HCT116 (cell line): ENCODE measurements around the gene KCNH5. TPM values are rescaled to one million over a fixed set of nuclear protein-coding genes. Genes with fewer than 3 reads are reported as not detected.

Source experiments
- ATAC-seq: fragments of 200-7000 bp; cut with Tn5 transposase; 2 replicates; pipeline ENCODE4 v1.9.1; 2020; ENCODE audit warnings: mild to moderate bottlenecking, moderate library complexity
- BruUV-seq: library from RNA; stranded (reverse); fragments of 400-500 nt; replicated peaks from 2 replicates; lab custom pipeline; 2021; lab: Mats Ljungman, UMichigan
- CTCF ChIA-PET: fragments of 300-600 bp; sonication (Branson Sonifier 250); formaldehyde crosslinking; loops from one replicate; lab custom pipeline; 2021; ENCODE audit warnings: antibody characterized with exemption; lab: Charles Lee
- POLR2A ChIA-PET: fragments of 300-600, 350-600 bp; sonication (Branson Sonifier 250); formaldehyde crosslinking; loops from one replicate; lab custom pipeline; 2021; ENCODE audit warnings: antibody characterized with exemption; lab: Charles Lee
- RAD21 ChIA-PET, 2 experiments: fragments of 300-600 bp; sonication (Branson Sonifier 250); formaldehyde crosslinking; loops; one replicate each; lab custom pipeline; 2023; ENCODE audit warnings: low total read pairs in 2 of 2; ENCODE audit not compliant: uncharacterized antibody in 2 of 2, unreplicated experiment in 2 of 2, low non-redundant PET in 1 of 2; lab: Charles Lee
- DNase-seq: peaks from one replicate; pipeline ENCODE4 v3.0.0-alpha.2; 2010; ENCODE audit warnings: low read depth, low spot score
- H2AFZ ChIP-seq: fragments of 200-600 bp; shearing (Covaris generic), sonication (generic); 2 replicates; pipeline ENCODE4 v1.6.1; 2017; ENCODE audit warnings: low read depth, mixed run types, mixed read lengths, antibody characterized with exemption, low read length; ENCODE audit not compliant: poor library complexity, severe bottlenecking
- H3K27ac ChIP-seq: 2 replicates; pipeline ENCODE4 v1.5.1; 2012; ENCODE audit warnings: low read depth, low read length
- H3K27me3 ChIP-seq: fragments of 200-600 bp; sonication (generic); 2 replicates; pipeline ENCODE4 v1.6.1; 2016; ENCODE audit warnings: mixed run types, low read length, mixed read lengths; ENCODE audit not compliant: insufficient read depth
- H3K36me3 ChIP-seq, 2 experiments: fragments of 200-500 bp in 1 of 2; fragments of 200-600 bp in 1 of 2; sonication (Bioruptor generic) in 1 of 2; sonication (generic) in 1 of 2; 2 replicates each; pipeline versions ENCODE4 v1.5.1 to v1.6.1; 2014 to 2016; ENCODE audit warnings: low read length in 2 of 2, inconsistent platforms in 1 of 2, mixed read lengths in 1 of 2, mixed run types in 1 of 2; ENCODE audit not compliant: insufficient read depth in 2 of 2, control insufficient read depth in 1 of 2
- H3K4me1 ChIP-seq, 2 experiments: fragments of 200-600 bp in 1 of 2; sonication (generic) in 1 of 2; 2 replicates each; pipeline versions ENCODE4 v1.5.1 to v1.6.1; 2012 to 2017; ENCODE audit warnings: low read length in 2 of 2, inconsistent platforms in 1 of 2, mild to moderate bottlenecking in 1 of 2, mixed read lengths in 1 of 2, mixed run types in 1 of 2, moderate library complexity in 1 of 2; ENCODE audit not compliant: insufficient read depth in 2 of 2, control insufficient read depth in 1 of 2
- H3K4me2 ChIP-seq: fragments of 200-600 bp; sonication (generic); 2 replicates; pipeline ENCODE4 v1.6.1; 2017; ENCODE audit warnings: mixed run types, low read length, mixed read lengths
- H3K4me3 ChIP-seq, 2 experiments: fragments of 200-600 bp in 1 of 2; sonication (generic) in 1 of 2; replicated peaks in 1 of 2; 2 replicates each; pipeline ENCODE4 v1.5.1; 2011 to 2016; ENCODE audit warnings: low read length in 2 of 2, control low read depth in 1 of 2, low read depth in 1 of 2, mild to moderate bottlenecking in 1 of 2, mixed read lengths in 1 of 2, mixed run types in 1 of 2
- H3K79me2 ChIP-seq: fragments of 200-600 bp; sonication (generic); 2 replicates; pipeline ENCODE4 v1.6.1; 2017; ENCODE audit warnings: mild to moderate bottlenecking, mixed run types, low read length, moderate library complexity, mixed read lengths; ENCODE audit not compliant: insufficient read depth
- H3K9ac ChIP-seq: fragments of 200-600 bp; sonication (generic); 2 replicates; pipeline ENCODE4 v1.6.1; 2016; ENCODE audit warnings: low read length, mixed read lengths
- H3K9me2 ChIP-seq: fragments of 200-600 bp; sonication (generic), shearing (Covaris generic); 2 replicates; pipeline ENCODE4 v1.6.1; 2017; ENCODE audit warnings: mixed run types, mild to moderate bottlenecking, moderate library complexity; ENCODE audit not compliant: insufficient read depth
- H3K9me3 ChIP-seq, 2 experiments: fragments of 200-500 bp in 1 of 2; fragments of 200-600 bp in 1 of 2; sonication (Bioruptor generic) in 1 of 2; sonication (generic) in 1 of 2; 2 replicates each; pipeline ENCODE4 v1.6.1; 2014 to 2017; ENCODE audit warnings: low read length in 2 of 2, mixed read lengths in 2 of 2, inconsistent platforms in 1 of 2, low read depth in 1 of 2, mild to moderate bottlenecking in 1 of 2, mixed run types in 1 of 2, moderate library complexity in 1 of 2; ENCODE audit not compliant: control insufficient read depth in 1 of 2, insufficient read depth in 1 of 2
- H4K20me1 ChIP-seq: fragments of 200-600 bp; sonication (generic), shearing (Covaris generic); 2 replicates; pipeline ENCODE4 v1.6.1; 2017; ENCODE audit warnings: mixed run types, mild to moderate bottlenecking, moderate library complexity; ENCODE audit not compliant: insufficient read depth
- CEBPB ChIP-seq: IDR thresholded peaks from 2 replicates; pipeline ENCODE4 v1.6.1; 2012; ENCODE audit warnings: low read depth
- EGR1 ChIP-seq: IDR thresholded peaks from 2 replicates; pipeline ENCODE4 v1.6.1; 2012; ENCODE audit warnings: low read depth
- EZH2 ChIP-seq: fragments of 200-600 bp; sonication (generic); IDR thresholded peaks from 2 replicates; pipeline ENCODE4 v1.6.1; 2017; ENCODE audit warnings: antibody characterized with exemption, mixed run types
- JUND ChIP-seq: IDR thresholded peaks from 2 replicates; pipeline ENCODE4 v1.6.1; 2012
- POLR2A ChIP-seq: IDR thresholded peaks from 2 replicates; pipeline ENCODE4 v1.7.0; 2011; ENCODE audit warnings: borderline replicate concordance; ENCODE audit not compliant: insufficient read depth, insufficient read length; ENCODE audit errors: extremely low read depth
- POLR2AphosphoS5 ChIP-seq: IDR thresholded peaks from 2 replicates; pipeline ENCODE4 v1.6.1; 2011; ENCODE audit warnings: mild to moderate bottlenecking, low read depth, low read length, moderate library complexity
- REST ChIP-seq: IDR thresholded peaks from 2 replicates; pipeline ENCODE4 v1.6.1; 2012; ENCODE audit warnings: low read depth
- SIN3A ChIP-seq: IDR thresholded peaks from 2 replicates; pipeline ENCODE4 v1.6.1; 2012; ENCODE audit warnings: low read depth
- SRF ChIP-seq: IDR thresholded peaks from 2 replicates; pipeline ENCODE4 v1.6.1; 2012; ENCODE audit warnings: low read depth
- YY1 ChIP-seq: IDR thresholded peaks from 2 replicates; pipeline ENCODE4 v1.6.1; 2011; ENCODE audit warnings: low read length, low read depth, moderate library complexity, mild to moderate bottlenecking; ENCODE audit not compliant: insufficient replicate concordance; ENCODE audit errors: extremely low read depth
- ZBTB33 ChIP-seq: IDR thresholded peaks from 2 replicates; pipeline ENCODE4 v1.6.1; 2011; ENCODE audit warnings: mild to moderate bottlenecking, low read length, moderate library complexity; ENCODE audit not compliant: insufficient replicate concordance; ENCODE audit errors: extremely low read depth
- ZFX ChIP-seq: fragments of 450-650 bp; IDR thresholded peaks from 2 replicates; pipeline ENCODE4 v1.6.1; 2017
- ZNF274 ChIP-seq: fragments of 200-500 bp; sonication (Bioruptor generic); IDR thresholded peaks from 2 replicates; pipeline ENCODE4 v1.6.1; 2014; ENCODE audit warnings: mild to moderate bottlenecking, low read depth, low read length, inconsistent platforms
- intact Hi-C: fragments of 100-400 bp; cut with micrococcal nuclease; formaldehyde crosslinking; loops from 2 replicates; pipeline ENCODE4 v1.10.0; 2022
- total RNA-seq: library from RNA; stranded (reverse); gene quantifications from one replicate; pipeline ENCODE4 v1.2.1, GENCODE V29; 2021; ENCODE audit not compliant: unreplicated experiment
- TF ChIP-seq, protein P1 (sequence below): IDR thresholded peaks from 2 replicates; pipeline ENCODE4 v1.6.1; 2012

KCNH5 gene
- total RNA-seq, 1 experiment from 2014 or later, result not detected

- TF ChIP-seq EGR1 (no peak), ZBTB33 (no peak), SRF (no peak)
These were observed 225.3 kb downstream of the KCNH5 start (continued) for GRCh38 chr14:62819931-62820330.

DNA sequence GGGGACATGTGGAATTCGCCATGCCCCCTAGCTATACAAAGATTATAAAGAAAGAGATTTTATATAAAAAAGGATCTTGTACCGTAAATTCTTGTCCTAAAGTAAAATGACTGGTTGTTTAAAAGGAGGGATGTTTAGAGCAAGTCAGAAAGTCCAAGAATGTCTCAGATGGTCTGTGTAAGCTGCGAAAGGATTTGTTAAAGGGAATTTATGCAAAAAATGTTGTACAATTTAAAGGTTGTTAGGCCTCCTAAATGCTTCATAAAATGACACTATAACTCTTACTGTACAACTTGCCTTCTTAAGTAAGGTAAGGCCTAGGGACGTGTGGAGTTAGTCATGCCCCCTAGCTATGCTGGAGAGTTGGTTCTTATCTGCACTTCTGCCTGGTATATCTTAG, 237.6 kb downstream of the KCNH5 start:
- H3K79me2 ChIP-seq, result no peaks in the 10 kb centered on the region
- no peak overlapping the region for H3K4me3 ChIP-seq
- ChIA-PET POLR2A (no interaction called here), RAD21 (no interaction called here), CTCF (no interaction called here)
- H3K36me3 ChIP-seq, result no peaks in the 10 kb centered on the region
- no TSS peak for BruUV-seq
- no peak overlapping the region for H2AFZ ChIP-seq
- no peak overlapping the region for H3K9ac ChIP-seq
- H3K4me2 ChIP-seq, result no peak overlapping the region
- H3K9me2 ChIP-seq, result no peaks in the 10 kb centered on the region
- peaks cover 4 to 13% of the 10 kb centered on the region in 2 experiments; a peak in 2 of 4 replicates for H3K9me3 ChIP-seq
- no peak overlapping the region for H3K27ac ChIP-seq
- TF ChIP-seq EGR1 (no peak), EZH2 (no peak), ZNF274 (no peak)
- intact Hi-C loops, result no loop called here
- H3K27me3 ChIP-seq, result no peaks in the 10 kb centered on the region
- no peak for ATAC-seq
- no peaks in the 10 kb centered on the region for H4K20me1 ChIP-seq
- no peaks in the 10 kb centered on the region for H3K4me1 ChIP-seq
- no peak for DNase-seq

DNA sequence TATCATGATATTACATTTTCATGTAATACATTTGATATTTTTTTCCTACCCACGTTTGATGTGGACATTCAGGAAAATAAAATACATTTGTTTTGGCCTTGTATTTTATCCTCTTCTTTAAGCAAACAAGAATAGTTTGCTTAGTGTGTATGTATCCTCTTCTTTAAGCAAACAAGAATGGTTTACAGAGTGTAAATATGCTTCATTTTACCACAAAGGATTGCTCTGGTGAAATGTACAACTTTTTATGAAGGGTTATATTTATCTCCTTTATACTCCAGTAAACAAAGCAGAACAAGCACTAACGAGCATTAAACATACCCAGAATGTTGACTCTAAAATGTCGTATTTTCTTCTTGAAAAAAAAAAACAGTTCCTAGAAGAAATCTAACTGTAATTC, 244.7 kb downstream of the KCNH5 start:
- POLR2A ChIA-PET, result no interaction called here

More for the DNA sequence above, 244.7 kb downstream of the KCNH5 start:
- DNase-seq, result no peak
- ATAC-seq, result no peak
- Histone ChIP-seq H3K27ac (no peak overlapping the region), H3K9me3 (peaks cover 0 to 10% of the 10 kb centered on the region in 2 experiments; a peak in 2 of 4 replicates), H3K27me3 (no peaks in the 10 kb centered on the region), H3K9ac (no peak overlapping the region), H3K9me2 (no peaks in the 10 kb centered on the region), H3K4me3 (no peak overlapping the region), H2AFZ (no peak overlapping the region)
- BruUV-seq, result no TSS peak
- RAD21 ChIA-PET, result no interaction called here
- intact Hi-C loops, result no loop called here
- TF ChIP-seq JUND, result no peak
- no peak for TF ChIP-seq CEBPB
- no peak for TF ChIP-seq SIN3A
- TF ChIP-seq ZFX, result no peak
- TF ChIP-seq POLR2A, result no peak
- TF ChIP-seq, protein P1, sequence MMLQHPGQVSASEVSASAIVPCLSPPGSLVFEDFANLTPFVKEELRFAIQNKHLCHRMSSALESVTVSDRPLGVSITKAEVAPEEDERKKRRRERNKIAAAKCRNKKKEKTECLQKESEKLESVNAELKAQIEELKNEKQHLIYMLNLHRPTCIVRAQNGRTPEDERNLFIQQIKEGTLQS, result no peak
- TF ChIP-seq EZH2, result no peak
- no peak for TF ChIP-seq REST
- TF ChIP-seq POLR2AphosphoS5, result no peak
- TF ChIP-seq YY1, result no peak
- TF ChIP-seq, all 23 proteins: peak for 0
- no peaks in the 10 kb centered on the region for H3K36me3 ChIP-seq
- H4K20me1 ChIP-seq, result no peaks in the 10 kb centered on the region
- no peaks in the 10 kb centered on the region for H3K79me2 ChIP-seq
- H3K4me2 ChIP-seq, result no peak overlapping the region
- H3K4me1 ChIP-seq, result no peaks in the 10 kb centered on the region
- CTCF ChIA-PET, result no interaction called here
